GM12801 (cell line): ENCODE data around the gene LAMA4.

Experiments used
- CTCF ChIP-seq: IDR thresholded peaks from one replicate; pipeline ENCODE4 v1.5.1; 2011; ENCODE audit warnings: control low read depth; ENCODE audit not compliant: insufficient read length; ENCODE audit errors: extremely low read depth

LAMA4 gene

GRCh38 chr6:112206110-112206458 is 48.3 kb downstream of the LAMA4 start:
- TF ChIP-seq CTCF = no peak

- TF ChIP-seq CTCF = no peak
Observed at GRCh38 chr6:112205427-112206109, 48.8 kb downstream of the LAMA4 start.

GRCh38 chr6:112204350-112204706 is 50.0 kb downstream of the LAMA4 start:
- no peak for TF ChIP-seq CTCF

- TF ChIP-seq CTCF = no peak
Observed at GRCh38 chr6:112203577-112204349, 50.6 kb downstream of the LAMA4 start.

GRCh38 chr6:112202639-112203341 is 51.6 kb downstream of the LAMA4 start:
- TF ChIP-seq CTCF = no peak

GRCh38 chr6:112199001-112199403 is 55.4 kb downstream of the LAMA4 start:
- no peak for TF ChIP-seq CTCF

- TF ChIP-seq CTCF = no peak
Observed at GRCh38 chr6:112198582-112198981, 55.8 kb downstream of the LAMA4 start.
